GM21381 (cell line): ENCODE measurements around the gene GET3.
A peak's percentile ranks its signal among the peaks of the same experiment; 100 is the strongest.
"Not testable (repeated sequence)": the region's sequence is repeated elsewhere in the genome, so short reads cannot be mapped to it uniquely, and the experiment has no call there.

Experiments used
- ATAC-seq: cut with Tn5 transposase; IDR thresholded peaks from one replicate; pipeline ENCODE4 v1.9.1; 2021; ENCODE audit warnings: mild to moderate bottlenecking, moderate library complexity; ENCODE audit not compliant: unreplicated experiment

GET3 gene

GRCh38 chr19:12715102-12715501 lies 22.2 kb upstream of the GET3 start:
- no peak for ATAC-seq

GRCh38 chr19:12715929-12716328 lies 21.4 kb upstream of the GET3 start:
- ATAC-seq = no peak

- no peak for ATAC-seq
Observed at GRCh38 chr19:12720296-12720695, 17.0 kb upstream of the GET3 start.

GRCh38 chr19:12720851-12721655 lies 16.2 kb upstream of the GET3 start:
- no peak for ATAC-seq

- ATAC-seq = peak; percentile 35
Observed at GRCh38 chr19:12721656-12722565, 15.4 kb upstream of the GET3 start.

- ATAC-seq = peak; percentile 74
Observed at GRCh38 chr19:12722566-12723380, 14.5 kb upstream of the GET3 start.

- no peak for ATAC-seq
Observed at GRCh38 chr19:12723381-12723640, 14.0 kb upstream of the GET3 start.

- ATAC-seq = no peak
Observed at GRCh38 chr19:12723641-12724426, 13.5 kb upstream of the GET3 start, which contains the start of gene TNPO2. Gene TNPO2, minus strand, starts transcription at chr19:12723932. Its CDS starts 2,955 bp downstream, at chr19:12720977.

- ATAC-seq = not testable (repeated sequence)
Observed at GRCh38 chr19:12725612-12726011, 11.7 kb upstream of the GET3 start.

- no peak for ATAC-seq
Observed at GRCh38 chr19:12726988-12727316, 10.3 kb upstream of the GET3 start.

- no peak for ATAC-seq
Observed at GRCh38 chr19:12727745-12728433, 9.4 kb upstream of the GET3 start.

- no peak for ATAC-seq
Observed at GRCh38 chr19:12730064-12730463, 7.2 kb upstream of the GET3 start.

- ATAC-seq = no peak
Observed at GRCh38 chr19:12731337-12731736, 6.0 kb upstream of the GET3 start.

- no peak for ATAC-seq
Observed at GRCh38 chr19:12733369-12734214, 3.7 kb upstream of the GET3 start.

- ATAC-seq = no peak
Observed at GRCh38 chr19:12737835-12738351, 596 bp downstream of the GET3 start.

GRCh38 chr19:12745166-12745897 lies 8.0 kb downstream of the GET3 start:
- no peak for ATAC-seq

- ATAC-seq = no peak
Observed at GRCh38 chr19:12748489-12748888, 11.2 kb downstream of the GET3 start.

- ATAC-seq = no peak
Observed at GRCh38 chr19:12749938-12750521, 12.7 kb downstream of the GET3 start.
